Activated CD4-positive, alpha-beta T cell treated with anti-CD3 and anti-CD28 coated beads, Interleukin-10, Interleukin-2, amounts not matched to agents 100 ng/mL and 50 ng/mL, durations not matched to agents 16 hours and 8 hours (primary cell): Measurements from ENCODE around the gene BACE1.
"Not testable (repeated sequence)": the region's sequence is repeated elsewhere in the genome, so short reads cannot be mapped to it uniquely, and the experiment has no call there.

ENCODE experiments used
- DNase-seq: peaks from one replicate; pipeline ENCODE4 v3.0.0-alpha.2; 2020

The BACE1 gene

DNA sequence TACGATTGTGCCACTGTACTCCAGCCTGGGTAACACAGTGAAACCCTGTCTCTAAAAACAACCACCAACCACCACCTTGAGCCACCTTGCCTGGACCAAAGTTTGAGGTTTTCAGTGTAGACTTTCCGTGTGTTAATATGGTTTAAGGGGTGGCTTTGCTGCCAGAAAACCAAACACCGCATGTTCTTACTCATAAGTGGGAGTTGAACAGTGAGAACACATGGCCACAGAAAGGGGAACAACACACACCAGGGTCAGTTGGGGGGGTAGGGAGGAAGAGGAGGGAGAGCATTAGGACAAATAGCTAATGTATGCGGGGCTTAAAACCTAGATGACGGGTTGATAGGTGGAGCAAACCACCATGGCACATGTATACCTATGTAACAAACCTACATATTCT, 43.9 kb downstream of the BACE1 start:
- not testable (repeated sequence) for DNase-seq

DNA sequence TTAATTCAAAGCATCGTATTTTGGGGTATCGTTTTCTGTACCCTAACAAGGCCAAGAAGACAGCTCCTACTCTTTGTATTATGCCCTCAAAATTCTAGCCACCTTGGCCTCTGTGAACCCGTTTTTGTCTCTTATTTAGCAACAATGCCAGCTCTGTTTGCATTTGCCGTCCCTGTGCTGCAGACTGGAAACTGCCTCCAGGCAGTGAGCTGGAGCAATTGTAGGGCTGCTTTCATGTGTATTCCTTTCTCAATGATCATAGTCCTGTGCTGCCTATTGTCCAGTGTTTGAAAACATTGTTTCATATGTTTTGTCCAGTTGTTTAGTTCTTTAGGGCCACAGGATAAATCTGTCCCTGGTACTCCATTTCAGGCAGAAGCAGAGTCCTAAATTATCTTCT, 44.8 kb downstream of the BACE1 start:
- no peak for DNase-seq

DNA sequence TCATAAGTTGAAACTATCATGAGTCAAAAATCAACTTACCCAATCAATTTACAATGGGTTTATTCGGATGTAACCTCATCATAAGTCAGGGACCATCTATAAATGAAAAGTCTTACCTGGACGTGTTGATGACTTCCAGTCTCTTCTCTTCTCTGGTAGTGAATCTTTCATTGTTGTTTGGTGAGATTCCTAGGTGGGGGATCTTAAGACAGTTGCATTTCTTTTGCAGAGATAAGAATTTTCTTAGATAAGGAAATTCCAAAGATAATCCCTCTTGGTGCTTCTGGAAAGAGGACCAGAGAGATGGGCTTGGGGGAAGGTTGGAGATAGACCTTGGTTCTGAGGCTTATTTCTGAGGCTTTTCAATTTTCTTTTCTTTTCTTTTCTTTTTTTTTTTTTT, 46.2 kb downstream of the BACE1 start:
- no peak for DNase-seq

DNA sequence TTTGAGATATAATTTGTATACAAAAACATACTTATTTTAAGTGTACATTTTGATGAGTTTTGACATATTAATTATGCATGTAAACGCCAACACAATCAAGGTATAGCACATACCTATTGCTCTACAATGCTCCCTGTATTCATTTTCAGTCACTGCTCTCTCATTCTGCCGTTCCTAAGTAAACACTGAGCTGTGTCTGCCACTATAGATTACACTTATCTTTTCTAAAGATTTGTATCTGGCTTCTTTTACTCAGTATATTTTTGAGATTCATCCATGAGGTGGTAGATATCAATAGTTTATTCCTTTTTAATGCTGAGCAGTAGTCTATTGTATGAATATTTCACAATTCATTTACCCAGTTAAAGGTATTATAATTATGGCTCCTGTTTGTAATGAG, 50.3 kb downstream of the BACE1 start:
- no peak for DNase-seq

DNA sequence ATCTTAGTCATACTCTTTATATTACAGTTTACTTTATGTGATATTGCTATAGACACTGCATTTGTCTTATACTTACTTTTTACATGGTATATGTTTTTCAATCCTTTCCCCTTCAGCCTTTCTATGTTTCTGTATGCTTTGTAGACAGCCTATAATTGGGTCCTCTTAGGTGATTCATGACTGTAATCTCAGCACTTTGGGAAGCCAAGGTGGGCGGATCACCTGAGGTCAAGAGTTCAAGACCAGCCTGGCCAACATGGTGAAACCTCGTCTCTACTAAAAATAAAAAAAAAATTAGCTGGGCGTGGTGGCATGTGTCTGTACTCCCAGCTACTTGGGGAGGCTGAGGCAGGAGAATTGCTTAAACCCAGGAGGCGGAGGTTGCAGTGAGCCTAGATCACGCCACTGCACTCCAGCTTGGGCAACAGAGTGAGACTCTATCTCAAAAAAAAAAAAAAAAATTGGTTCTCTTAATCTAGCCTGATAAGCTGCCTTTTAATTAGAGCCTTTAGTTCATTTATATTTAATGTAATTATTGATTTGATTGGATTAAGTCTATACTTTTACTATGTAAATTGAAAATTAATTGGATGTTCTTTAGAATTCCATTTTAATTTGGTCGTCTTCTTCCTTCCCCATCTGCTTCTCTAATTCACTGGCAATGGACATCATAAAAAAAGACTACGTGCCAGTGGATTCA, 51.3 kb downstream of the BACE1 start:
- DNase-seq: not testable (repeated sequence)

DNA sequence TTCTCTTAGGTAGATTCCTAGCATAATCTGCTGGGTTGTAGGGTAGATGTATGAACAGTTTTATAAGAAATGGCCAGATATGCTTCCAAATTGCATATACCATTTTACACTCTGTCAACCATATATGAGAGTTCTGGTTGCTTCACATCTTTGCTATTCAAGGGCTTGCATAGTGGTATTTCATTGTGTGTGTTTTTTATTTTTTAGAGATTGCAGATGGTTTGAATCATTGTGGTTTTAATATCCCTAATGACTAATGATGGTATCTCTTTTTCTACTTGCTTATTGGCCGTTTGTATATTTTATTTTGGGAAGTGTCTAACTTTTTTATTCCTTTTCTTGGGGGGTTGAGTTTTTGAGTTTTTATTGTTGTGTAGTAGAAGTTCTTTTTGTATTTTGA, 56.6 kb downstream of the BACE1 start:
- no peak for DNase-seq

DNA sequence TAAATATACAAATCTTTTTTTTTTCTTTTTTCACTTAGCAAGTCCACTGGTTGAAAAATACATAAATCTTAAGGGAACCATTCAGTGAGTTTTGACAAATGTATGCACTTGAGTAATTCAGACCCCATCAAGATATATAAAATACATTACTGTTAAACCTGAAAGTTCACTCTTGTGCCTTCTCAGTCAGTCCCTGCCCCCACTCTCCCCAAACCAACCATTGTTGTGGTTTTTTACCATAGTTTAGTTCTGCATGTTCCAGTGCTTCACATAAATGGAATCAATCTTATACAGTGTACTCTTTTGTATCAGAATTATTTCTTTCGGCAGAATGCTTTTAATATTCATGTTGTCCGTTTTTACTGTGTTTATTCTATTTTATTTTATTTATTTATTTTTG, 57.5 kb downstream of the BACE1 start:
- no peak for DNase-seq

DNA sequence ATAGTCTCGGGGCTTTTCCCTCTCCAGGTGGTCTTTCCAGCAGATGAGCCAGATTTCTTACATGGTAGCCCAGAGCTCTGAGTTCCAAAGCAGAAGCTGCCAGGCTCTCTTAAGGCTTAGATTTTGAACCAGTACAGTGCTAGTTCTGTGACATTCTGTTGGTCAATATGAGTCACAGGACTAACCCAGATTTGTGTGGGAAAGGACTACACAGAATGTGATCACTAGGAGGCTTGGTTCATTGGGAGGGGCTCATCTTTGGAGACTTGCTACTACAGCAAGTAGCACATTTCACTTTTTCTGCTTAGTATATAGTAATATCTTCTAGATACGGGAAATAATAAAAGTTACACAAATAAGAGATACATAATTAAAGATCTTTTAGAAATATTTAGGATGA, 59.5 kb downstream of the BACE1 start:
- DNase-seq: no peak

DNA sequence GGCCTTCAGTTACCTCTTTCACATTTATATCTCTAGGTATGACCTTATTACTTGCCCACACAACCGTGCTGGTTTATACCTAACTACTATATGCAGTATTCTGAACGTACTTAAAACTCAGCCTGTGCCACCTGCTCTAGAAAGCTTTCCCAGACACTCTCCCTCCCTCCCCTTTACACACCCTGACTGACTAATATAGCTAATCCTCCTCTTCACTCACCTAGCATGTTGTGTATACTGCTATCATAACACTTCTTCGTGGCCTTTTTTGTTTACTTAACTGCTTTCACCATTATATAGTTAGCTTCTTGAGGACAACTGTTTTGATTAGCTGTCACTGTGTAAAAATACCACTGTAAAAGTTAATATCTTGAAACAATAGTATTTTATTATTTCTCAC, 60.1 kb downstream of the BACE1 start:
- DNase-seq: no peak

DNA sequence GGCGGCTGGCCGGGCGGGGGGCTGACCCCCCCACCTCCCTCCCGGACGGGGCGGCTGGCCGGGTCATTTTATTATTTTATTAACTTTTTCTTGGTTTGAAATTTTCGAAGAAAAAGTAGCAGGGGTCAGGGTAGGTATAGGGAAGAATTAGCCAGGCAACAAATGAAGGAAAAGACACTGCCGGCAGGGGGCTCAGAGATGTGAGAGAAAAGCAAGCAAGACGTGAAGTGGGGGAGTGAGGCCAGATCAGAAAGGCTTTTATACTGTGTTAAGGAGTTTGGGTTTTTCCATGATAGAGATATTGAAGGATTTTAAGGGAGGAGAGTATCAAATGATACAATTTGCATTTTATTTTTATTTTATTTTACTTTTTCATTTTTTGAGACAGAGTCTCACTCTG, 64.5 kb downstream of the BACE1 start:
- DNase-seq: no peak

DNA sequence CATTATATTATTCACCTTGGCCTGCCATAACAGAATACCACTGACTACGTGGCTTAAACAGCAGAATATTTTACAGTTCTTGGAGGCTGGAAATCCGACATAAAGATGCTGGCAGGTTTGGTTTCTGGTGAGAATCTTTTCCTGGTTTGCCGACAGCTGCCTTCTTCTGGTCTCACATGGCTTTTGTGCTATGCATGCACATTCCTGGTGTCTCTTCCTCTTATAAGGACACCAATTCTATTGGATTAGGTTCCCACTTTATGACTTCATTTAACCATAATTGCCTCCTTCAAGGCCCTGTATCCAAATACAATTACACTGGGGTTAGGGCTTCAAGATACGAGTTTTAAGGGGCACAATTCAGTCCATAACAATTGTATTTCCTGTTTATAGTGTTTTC, 66.5 kb downstream of the BACE1 start:
- DNase-seq: no peak

DNA sequence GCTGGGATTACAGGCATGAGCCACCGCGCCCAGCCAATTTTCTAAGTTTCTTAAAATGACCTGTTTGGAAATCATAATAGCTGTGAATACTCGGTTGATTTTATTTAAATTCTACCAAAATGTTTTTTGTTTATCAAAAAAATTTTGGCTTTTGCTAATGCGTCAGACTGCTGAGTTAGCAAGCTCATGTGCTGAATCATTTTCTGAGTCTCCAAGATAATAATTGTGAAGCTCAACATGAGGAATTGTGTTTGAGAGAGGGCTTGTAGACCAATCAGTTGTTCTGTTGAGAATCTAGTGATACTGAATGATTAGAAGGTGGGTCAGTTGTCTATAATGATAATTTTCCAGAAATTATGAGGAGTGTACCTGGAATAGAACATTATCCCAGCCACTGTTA, 67.7 kb downstream of the BACE1 start:
- DNase-seq: no peak

DNA sequence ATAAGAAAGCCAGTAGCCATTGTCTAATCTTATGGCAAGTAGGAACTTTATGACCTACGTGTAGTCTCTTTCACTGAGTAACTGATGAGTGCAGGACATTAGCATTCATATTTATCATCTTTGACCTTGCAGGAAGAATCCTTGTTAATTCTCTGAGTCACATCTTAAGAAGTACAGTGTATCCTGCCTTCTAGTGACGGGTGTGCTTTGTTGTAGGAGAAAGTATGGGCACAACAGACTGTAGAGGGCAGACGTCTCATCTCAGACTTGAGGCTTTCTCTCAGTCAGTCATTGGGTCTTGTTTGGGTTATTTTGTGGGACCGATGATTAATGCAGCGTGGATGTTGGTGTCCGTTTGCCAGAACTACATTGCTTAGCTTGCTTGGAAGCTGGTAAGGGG, 76.8 kb downstream of the BACE1 start:
- no peak for DNase-seq

DNA sequence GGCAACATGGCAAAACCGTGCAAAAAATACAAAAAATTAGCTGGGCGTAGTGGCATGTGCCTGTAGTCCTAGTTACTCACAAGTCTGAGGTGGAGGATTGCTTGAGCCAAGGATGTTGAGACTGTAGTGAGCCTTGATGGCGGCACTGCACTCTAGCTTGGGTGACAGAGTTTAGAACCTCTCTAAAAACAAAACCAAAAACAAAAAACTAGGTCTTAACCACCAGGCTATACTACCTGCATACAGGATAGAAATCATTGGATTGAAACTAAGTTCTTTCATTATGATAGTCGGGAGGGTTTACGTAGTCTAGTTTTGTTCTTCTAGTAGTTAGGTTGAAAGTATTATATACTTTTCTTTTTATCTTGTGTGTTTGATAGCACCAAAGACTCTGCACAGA, 77.8 kb downstream of the BACE1 start:
- DNase-seq: peak; percentile 39
